Measurements from ENCODE around the gene TSSK2.
"Not testable (repeated sequence)": the region's sequence is repeated elsewhere in the genome, so short reads cannot be mapped to it uniquely, and the experiment has no call there.

Gene TSSK2

GRCh38 chr22:19146215-19146968 lies 15.3 kb downstream of the TSSK2 start:
- no peak for DNase-seq

- DNase-seq, result no peak
These were observed 16.2 kb downstream of the TSSK2 start for GRCh38 chr22:19147195-19147780.

- DNase-seq, result no peak
These were observed 17.4 kb downstream of the TSSK2 start for GRCh38 chr22:19148417-19149046.

- DNase-seq, result no peak
These were observed 18.2 kb downstream of the TSSK2 start for GRCh38 chr22:19149047-19149883.

- DNase-seq, result no peak
These were observed 18.9 kb downstream of the TSSK2 start, which contains the start of gene GSC2 for GRCh38 chr22:19149991-19150390. Gene GSC2 (minus strand): TSS chr22:19150292. CDS start chr22:19150283, 9 bp downstream.

GRCh38 chr22:19150482-19151328 lies 19.6 kb downstream of the TSSK2 start:
- no peak for DNase-seq

GRCh38 chr22:19151329-19152191 lies 20.5 kb downstream of the TSSK2 start:
- no peak for DNase-seq

GRCh38 chr22:19152942-19153883 lies 22.1 kb downstream of the TSSK2 start:
- no peak for DNase-seq

- DNase-seq, result not testable (repeated sequence)
These were observed 25.0 kb downstream of the TSSK2 start for GRCh38 chr22:19156109-19156508.

- not testable (repeated sequence) for DNase-seq
These were observed 27.5 kb downstream of the TSSK2 start for GRCh38 chr22:19158649-19159048.

- no peak for DNase-seq
These were observed 33.3 kb downstream of the TSSK2 start for GRCh38 chr22:19164425-19164824.

- DNase-seq, result no peak
These were observed 35.3 kb downstream of the TSSK2 start for GRCh38 chr22:19166421-19166820.

- no peak for DNase-seq
These were observed 36.2 kb downstream of the TSSK2 start for GRCh38 chr22:19167106-19167869.

- DNase-seq, result no peak
These were observed 37.2 kb downstream of the TSSK2 start for GRCh38 chr22:19168088-19168890.

- no peak for DNase-seq
These were observed 38.2 kb downstream of the TSSK2 start for GRCh38 chr22:19169002-19169946.

GRCh38 chr22:19169947-19170318 lies 38.8 kb downstream of the TSSK2 start:
- no peak for DNase-seq

Data from activated CD8-positive, alpha-beta memory T cell treated with anti-CD3 and anti-CD28 coated beads, Interleukin-2, amount 50 U/mL, for 48 hours (primary cell).